H1 (cell line): ENCODE measurements around the gene PATJ. TPM values are rescaled to one million over a fixed set of nuclear protein-coding genes. Genes with fewer than 3 reads are reported as not detected.
A peak's percentile ranks its signal among the peaks of the same experiment; 100 is the strongest.

Source experiments
- CREB1 ChIP-seq: IDR thresholded peaks from 2 replicates; pipeline ENCODE4 v1.6.1; 2012; ENCODE audit warnings: inconsistent platforms
- NANOG ChIP-seq: IDR thresholded peaks from 2 replicates; pipeline ENCODE4 v1.6.1; 2011; ENCODE audit warnings: low read length, low read depth, mild to moderate bottlenecking, inconsistent platforms; ENCODE audit not compliant: insufficient read depth, poor library complexity, severe bottlenecking
- RAD21 ChIP-seq, 2 experiments: IDR thresholded peaks in 1 of 2; conservative IDR thresholded peaks in 1 of 2; 2 replicates each; pipeline ENCODE4 v1.6.1; 2011; ENCODE audit warnings: low read depth in 2 of 2, low read length in 2 of 2, improper control_type of control experiment in 1 of 2, inconsistent platforms in 1 of 2, mild to moderate bottlenecking in 1 of 2, moderate library complexity in 1 of 2
- RFX5 ChIP-seq: IDR thresholded peaks from 2 replicates; pipeline ENCODE4 v1.6.1; 2011; ENCODE audit warnings: low read depth, low read length, improper control_type of control experiment, borderline replicate concordance
- SIN3A ChIP-seq, 2 experiments: IDR thresholded peaks in 1 of 2; conservative IDR thresholded peaks in 1 of 2; 2 replicates each; pipeline ENCODE4 v1.6.1; 2011 to 2012; ENCODE audit warnings: low read length in 2 of 2, improper control_type of control experiment in 1 of 2, low read depth in 1 of 2, mild to moderate bottlenecking in 1 of 2
- SIRT6 ChIP-seq: IDR thresholded peaks from one replicate; pipeline ENCODE4 v1.7.1; 2012; ENCODE audit warnings: low read length, inconsistent platforms
- TEAD4 ChIP-seq: IDR thresholded peaks from 2 replicates; pipeline ENCODE4 v1.6.1; 2012; ENCODE audit warnings: low read depth, low read length, inconsistent platforms, mixed read lengths
- polyA plus RNA-seq, 7 experiments: library from polyadenylated mRNA; depleted of rRNA in 3 of 7; stranded (reverse) in 5 of 7; unstranded in 2 of 7; fragments of >200 nt in 5 of 7; fragments of 200-250 nt in 2 of 7; gene quantifications; 1 replicate in 5 of 7; 2 replicates in 1 of 7; 4 replicates in 1 of 7; pipeline versions ENCODE4 v1.2.1 to v1.2.3, GENCODE V29; 2011 to 2013; ENCODE audit warnings: missing spikeins in 2 of 7, mixed read lengths in 2 of 7
- total RNA-seq: library from RNA; stranded (reverse); fragmentation: NEBNext Ultra II Directional; extraction: Animal tissue kit (Norgen Biotek cat#: 25700); gene quantifications from 2 replicates; pipeline ENCODE4 v1.2.1, GENCODE V29; 2021
- TF ChIP-seq, protein P1 (sequence below): IDR thresholded peaks from 2 replicates; pipeline ENCODE4 v1.6.1; 2012; ENCODE audit warnings: inconsistent platforms
- TF ChIP-seq, protein P2 (sequence below): IDR thresholded peaks from 2 replicates; pipeline ENCODE4 v1.6.1; 2012; ENCODE audit warnings: low read length, inconsistent platforms

PATJ gene
- total and polyA plus RNA-seq, 2 of the 8 experiments (the other 6 are each of a cell fraction or from before 2014, with no cell fraction given) = 8.2 to 55.6 TPM

GRCh38 chr1:61950418-61950817, 208.1 kb downstream of the PATJ start (continued):
- TF ChIP-seq RFX5 (no peak), NANOG (no peak), SIRT6 (no peak), TEAD4 (peak; percentile 99), RAD21 (IDR thresholded peaks at IDR 0.05 in 1 of 2, conservative IDR thresholded peaks at IDR 0.05 in 1 of 2; ENCODE audit: low read depth in 2 of 2, low read length in 2 of 2) (peak; percentile 56 to 66), SIN3A (conservative IDR thresholded peaks at IDR 0.05 in 1 of 2, IDR thresholded peaks at IDR 0.05 in 1 of 2; ENCODE audit: low read depth in 1 of 2, low read length in 2 of 2) (no peak), CREB1 (no peak)
- TF ChIP-seq, protein P1, sequence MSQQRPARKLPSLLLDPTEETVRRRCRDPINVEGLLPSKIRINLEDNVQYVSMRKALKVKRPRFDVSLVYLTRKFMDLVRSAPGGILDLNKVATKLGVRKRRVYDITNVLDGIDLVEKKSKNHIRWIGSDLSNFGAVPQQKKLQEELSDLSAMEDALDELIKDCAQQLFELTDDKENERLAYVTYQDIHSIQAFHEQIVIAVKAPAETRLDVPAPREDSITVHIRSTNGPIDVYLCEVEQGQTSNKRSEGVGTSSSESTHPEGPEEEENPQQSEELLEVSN = no peak
- TF ChIP-seq, protein P2, sequence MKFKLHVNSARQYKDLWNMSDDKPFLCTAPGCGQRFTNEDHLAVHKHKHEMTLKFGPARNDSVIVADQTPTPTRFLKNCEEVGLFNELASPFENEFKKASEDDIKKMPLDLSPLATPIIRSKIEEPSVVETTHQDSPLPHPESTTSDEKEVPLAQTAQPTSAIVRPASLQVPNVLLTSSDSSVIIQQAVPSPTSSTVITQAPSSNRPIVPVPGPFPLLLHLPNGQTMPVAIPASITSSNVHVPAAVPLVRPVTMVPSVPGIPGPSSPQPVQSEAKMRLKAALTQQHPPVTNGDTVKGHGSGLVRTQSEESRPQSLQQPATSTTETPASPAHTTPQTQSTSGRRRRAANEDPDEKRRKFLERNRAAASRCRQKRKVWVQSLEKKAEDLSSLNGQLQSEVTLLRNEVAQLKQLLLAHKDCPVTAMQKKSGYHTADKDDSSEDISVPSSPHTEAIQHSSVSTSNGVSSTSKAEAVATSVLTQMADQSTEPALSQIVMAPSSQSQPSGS = no peak
